ENCODE data around the gene HSPBAP1.

DNA sequence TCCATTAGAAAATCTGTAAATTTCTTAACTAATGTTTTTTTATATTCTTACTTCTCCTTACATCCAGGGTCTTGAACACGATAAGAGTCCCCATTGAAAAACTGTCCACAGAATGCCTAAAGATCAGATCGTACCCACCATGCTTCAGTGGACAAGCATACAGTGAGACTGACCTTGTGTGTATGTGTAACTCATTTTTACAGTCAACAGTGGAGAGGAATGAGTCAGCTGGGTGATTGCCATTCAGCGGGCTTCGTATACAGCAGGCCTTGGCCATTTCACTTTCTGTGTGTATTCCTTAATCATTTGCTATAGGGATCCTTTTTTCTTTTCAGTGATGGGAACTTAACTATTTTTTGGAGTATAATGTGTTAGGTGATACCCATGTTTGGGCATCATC, 102.4 kb downstream of the HSPBAP1 start:
- TF ChIP-seq POLR2A (IDR thresholded peaks at IDR 0.05): no peak
- TF ChIP-seq, protein P1, sequence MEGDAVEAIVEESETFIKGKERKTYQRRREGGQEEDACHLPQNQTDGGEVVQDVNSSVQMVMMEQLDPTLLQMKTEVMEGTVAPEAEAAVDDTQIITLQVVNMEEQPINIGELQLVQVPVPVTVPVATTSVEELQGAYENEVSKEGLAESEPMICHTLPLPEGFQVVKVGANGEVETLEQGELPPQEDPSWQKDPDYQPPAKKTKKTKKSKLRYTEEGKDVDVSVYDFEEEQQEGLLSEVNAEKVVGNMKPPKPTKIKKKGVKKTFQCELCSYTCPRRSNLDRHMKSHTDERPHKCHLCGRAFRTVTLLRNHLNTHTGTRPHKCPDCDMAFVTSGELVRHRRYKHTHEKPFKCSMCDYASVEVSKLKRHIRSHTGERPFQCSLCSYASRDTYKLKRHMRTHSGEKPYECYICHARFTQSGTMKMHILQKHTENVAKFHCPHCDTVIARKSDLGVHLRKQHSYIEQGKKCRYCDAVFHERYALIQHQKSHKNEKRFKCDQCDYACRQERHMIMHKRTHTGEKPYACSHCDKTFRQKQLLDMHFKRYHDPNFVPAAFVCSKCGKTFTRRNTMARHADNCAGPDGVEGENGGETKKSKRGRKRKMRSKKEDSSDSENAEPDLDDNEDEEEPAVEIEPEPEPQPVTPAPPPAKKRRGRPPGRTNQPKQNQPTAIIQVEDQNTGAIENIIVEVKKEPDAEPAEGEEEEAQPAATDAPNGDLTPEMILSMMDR (IDR thresholded peaks at IDR 0.05): no peak
